Lung (tissue), 12 donors: ENCODE results near the gene ARL6IP4. TPM values are rescaled to one million over a fixed set of nuclear protein-coding genes. Genes with fewer than 3 reads are reported as not detected.
A peak's percentile ranks its signal among the peaks of the same experiment; 100 is the strongest.

Experiments
- ATAC-seq: fragments of 200-7000 bp; cut with Tn5 transposase; one replicate; pipeline ENCODE4 v1.9.1; 2020; ENCODE audit warnings: moderate number of reproducible peaks; ENCODE audit not compliant: insufficient read depth, low FRiP score
- DNase-seq, 3 donors: peaks; one replicate each; pipeline ENCODE4 v3.0.0-alpha.2; 2013 to 2017
- H3K27ac ChIP-seq, 2 donors: one replicate each; pipeline ENCODE4 v1.5.1; 2013; ENCODE audit warnings: mild to moderate bottlenecking in 2 of 2, moderate library complexity in 2 of 2, control low read depth in 1 of 2, inconsistent platforms in 1 of 2, low read depth in 1 of 2, low read length in 1 of 2
- H3K27me3 ChIP-seq, 3 donors: one replicate each; pipeline ENCODE4 v1.5.1; 2013; ENCODE audit warnings: low read length in 2 of 3; ENCODE audit not compliant: control insufficient read depth in 3 of 3, insufficient read depth in 3 of 3
- H3K36me3 ChIP-seq, 4 donors: one replicate each; pipeline ENCODE4 v1.5.1; 2013; ENCODE audit warnings: low read length in 4 of 4, mild to moderate bottlenecking in 1 of 4, moderate library complexity in 1 of 4; ENCODE audit not compliant: control insufficient read depth in 4 of 4, insufficient read depth in 4 of 4
- H3K4me1 ChIP-seq, 5 donors: one replicate each; pipeline ENCODE4 v1.5.1; 2013; ENCODE audit warnings: low read length in 5 of 5, mild to moderate bottlenecking in 2 of 5, moderate library complexity in 1 of 5; ENCODE audit not compliant: control insufficient read depth in 5 of 5, insufficient read depth in 5 of 5
- H3K4me3 ChIP-seq: one replicate; pipeline ENCODE4 v1.5.1; 2013; ENCODE audit warnings: mild to moderate bottlenecking, control low read depth, moderate library complexity
- H3K9ac ChIP-seq, 2 donors: one replicate each; pipeline ENCODE4 v1.5.1; 2013; ENCODE audit warnings: low read length in 2 of 2, control low read depth in 1 of 2; ENCODE audit not compliant: insufficient read depth in 1 of 2
- H3K9me3 ChIP-seq, 4 donors: one replicate each; pipeline ENCODE4 v1.5.1; 2013; ENCODE audit warnings: low read length in 3 of 4, mild to moderate bottlenecking in 1 of 4, moderate library complexity in 1 of 4; ENCODE audit not compliant: control insufficient read depth in 4 of 4, insufficient read depth in 3 of 4
- WGBS, 2 donors: extraction: QIAGEN DNeasy Blood & Tissue Kit; methylation state at CpG; one replicate each; pipeline ENCODE4 v1.1.7; 2013; 5-methylcytosine and 5-hydroxymethylcytosine counted together
- polyA plus RNA-seq, 2 donors: library from polyadenylated mRNA; stranded (reverse); fragments of 200-250 nt; gene quantifications; one replicate each; pipeline ENCODE4 v1.2.1, GENCODE V29; 2013
- total RNA-seq, 2 donors: library from RNA; depleted of rRNA in 1 of 2; stranded (reverse); fragments of >200 nt in 1 of 2; gene quantifications; one replicate each; pipeline ENCODE4 v1.2.1, GENCODE V29; 2014 to 2021
- TF ChIP-seq, protein P1 (sequence below): IDR thresholded peaks from 2 replicates; pipeline ENCODE4 v1.5.1; 2012; ENCODE audit warnings: mild to moderate bottlenecking; ENCODE audit errors: control extremely low read depth, extremely low read depth
- donor health status: control.
- donor health status: control.
- donor health status: Bipolar disorder and iron deficiency.
- donor health status: healthy.
- donor health status: DM: yes; HTN: yes; CAD: no.

The ARL6IP4 gene
- total and polyA plus RNA-seq, 4 donors: 83.6 to 354 (median 192) TPM

DNA sequence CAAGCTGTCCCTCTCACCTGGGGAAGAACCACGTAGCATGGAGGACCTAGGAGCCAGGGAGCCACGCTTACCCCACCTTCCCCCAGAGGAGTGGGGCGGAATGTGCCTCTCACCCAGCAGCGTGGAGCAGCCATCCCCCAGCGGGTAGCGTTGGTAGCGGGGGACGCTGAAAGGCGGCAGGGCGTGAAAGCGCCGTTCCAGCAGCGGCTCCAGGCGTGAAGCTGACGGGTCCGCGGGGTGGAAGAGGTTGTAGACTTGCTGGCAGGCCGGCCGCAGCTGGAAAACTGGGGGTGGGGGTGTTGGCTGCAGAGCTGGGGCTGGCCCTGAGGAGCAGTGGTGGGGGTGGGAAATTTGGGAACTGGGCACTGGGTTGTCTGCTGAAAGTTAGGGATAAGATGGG lies 11.9 kb downstream of the ARL6IP4 start:
- no peak overlapping the region for H3K4me3 ChIP-seq
- no peak overlapping the region for H3K9ac ChIP-seq
- 87 to 95% methylated on average over 19 of the region's 19 CpGs for WGBS, 2 donors
- H3K27me3 ChIP-seq: no peaks in the 10 kb centered on the region
- H3K36me3 ChIP-seq: peaks cover 0 to 64% (median 0%) of the 10 kb centered on the region in 4 donors
- H3K4me1 ChIP-seq: peaks cover 0 to 2% (median 0%) of the 10 kb centered on the region in 5 donors
- TF ChIP-seq, protein P1, sequence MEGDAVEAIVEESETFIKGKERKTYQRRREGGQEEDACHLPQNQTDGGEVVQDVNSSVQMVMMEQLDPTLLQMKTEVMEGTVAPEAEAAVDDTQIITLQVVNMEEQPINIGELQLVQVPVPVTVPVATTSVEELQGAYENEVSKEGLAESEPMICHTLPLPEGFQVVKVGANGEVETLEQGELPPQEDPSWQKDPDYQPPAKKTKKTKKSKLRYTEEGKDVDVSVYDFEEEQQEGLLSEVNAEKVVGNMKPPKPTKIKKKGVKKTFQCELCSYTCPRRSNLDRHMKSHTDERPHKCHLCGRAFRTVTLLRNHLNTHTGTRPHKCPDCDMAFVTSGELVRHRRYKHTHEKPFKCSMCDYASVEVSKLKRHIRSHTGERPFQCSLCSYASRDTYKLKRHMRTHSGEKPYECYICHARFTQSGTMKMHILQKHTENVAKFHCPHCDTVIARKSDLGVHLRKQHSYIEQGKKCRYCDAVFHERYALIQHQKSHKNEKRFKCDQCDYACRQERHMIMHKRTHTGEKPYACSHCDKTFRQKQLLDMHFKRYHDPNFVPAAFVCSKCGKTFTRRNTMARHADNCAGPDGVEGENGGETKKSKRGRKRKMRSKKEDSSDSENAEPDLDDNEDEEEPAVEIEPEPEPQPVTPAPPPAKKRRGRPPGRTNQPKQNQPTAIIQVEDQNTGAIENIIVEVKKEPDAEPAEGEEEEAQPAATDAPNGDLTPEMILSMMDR: no peak
- DNase-seq (peak in 1 of 3 donors; percentile 13), ATAC-seq (no peak)
- H3K27ac ChIP-seq: no peak overlapping the region
- H3K9me3 ChIP-seq: no peaks in the 10 kb centered on the region

DNA sequence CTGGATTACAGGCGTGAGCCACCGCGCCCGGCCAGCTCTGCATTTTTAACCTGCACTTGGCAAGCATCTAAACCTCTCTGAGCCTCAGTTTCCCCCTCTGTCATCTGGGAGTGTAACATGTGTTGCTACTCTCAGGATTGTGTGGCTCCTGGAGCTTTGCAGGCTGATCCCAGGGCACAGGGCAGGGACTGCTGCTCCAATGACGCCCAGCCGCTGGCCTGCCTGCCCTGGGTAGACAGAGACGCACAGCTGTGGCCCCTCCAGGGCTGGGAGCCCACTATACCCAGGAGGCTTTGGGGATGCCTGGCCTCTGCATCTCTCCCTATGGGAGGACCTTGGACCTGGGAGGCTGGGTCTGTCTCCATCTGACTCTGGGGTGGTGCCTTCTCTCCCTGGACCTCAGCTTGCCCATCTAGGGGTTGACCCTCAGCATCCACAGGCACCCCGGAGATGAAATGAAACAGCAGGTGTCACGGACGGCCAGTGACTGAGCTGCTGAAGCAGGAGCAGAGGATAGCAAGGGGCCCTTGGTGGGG lies 13.7 kb downstream of the ARL6IP4 start:
- no peak overlapping the region for H3K4me3 ChIP-seq
- no peak for DNase-seq
- no peaks in the 10 kb centered on the region for H3K27me3 ChIP-seq
- no peak overlapping the region for H3K9ac ChIP-seq
- H3K27ac ChIP-seq: no peak overlapping the region
- no peak for ATAC-seq
- peaks cover 0 to 56% (median 0%) of the 10 kb centered on the region in 4 donors for H3K36me3 ChIP-seq
- WGBS, 2 donors: 97 to 100% methylated on average over 10 of the region's 10 CpGs
- TF ChIP-seq, protein P1: no peak
- peaks cover 0 to 2% (median 0%) of the 10 kb centered on the region in 5 donors for H3K4me1 ChIP-seq
- no peaks in the 10 kb centered on the region for H3K9me3 ChIP-seq

DNA sequence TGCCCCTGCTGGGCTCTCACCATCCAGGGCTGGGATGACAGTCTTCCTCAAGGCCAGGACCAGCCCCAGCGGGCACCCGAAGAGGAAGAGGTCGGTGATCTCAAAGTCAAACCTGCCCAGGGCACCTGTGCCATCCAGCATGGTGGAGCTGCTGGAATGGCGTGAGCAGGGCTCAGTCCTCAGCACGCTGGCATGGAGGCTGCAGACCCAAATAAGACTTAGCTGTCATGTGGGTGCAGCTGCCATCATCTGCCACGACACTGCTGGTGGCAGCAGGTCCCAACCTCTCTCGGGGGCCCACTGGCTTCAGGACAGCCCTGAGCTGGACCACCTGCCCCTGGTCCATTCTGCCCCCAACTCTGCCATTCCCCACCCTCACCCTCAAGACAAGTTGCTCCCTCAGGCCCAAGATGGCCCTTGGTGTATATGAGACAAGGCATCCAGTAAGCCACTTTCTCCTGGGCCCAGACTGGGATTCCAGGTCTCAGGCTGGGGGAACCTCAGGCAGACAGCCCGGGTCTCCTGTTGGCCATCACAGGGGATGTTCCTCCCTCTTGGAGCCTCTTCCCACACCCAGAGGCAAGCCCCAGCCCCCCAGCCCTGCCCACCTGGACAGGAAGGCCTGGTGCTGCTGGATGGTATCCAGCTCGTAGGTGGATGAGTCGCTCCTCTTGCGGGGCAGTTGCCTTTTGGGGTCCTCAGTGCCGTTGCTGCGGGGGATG lies 14.5 kb downstream of the ARL6IP4 start:
- Histone ChIP-seq H3K4me1 (peaks cover 0 to 2% (median 0%) of the 10 kb centered on the region in 5 donors), H3K27ac (no peak overlapping the region), H3K27me3 (no peaks in the 10 kb centered on the region), H3K9me3 (no peaks in the 10 kb centered on the region), H3K9ac (no peak overlapping the region), H3K36me3 (peaks cover 0 to 57% (median 2%) of the 10 kb centered on the region in 4 donors), H3K4me3 (no peak overlapping the region)
- WGBS, 2 donors: 92 to 94% methylated on average over 13 of the region's 13 CpGs
- TF ChIP-seq, protein P1: no peak
- ATAC-seq (no peak), DNase-seq (no peak)
